HG03108 (cell line): ENCODE data around the gene SDE2.

Source experiments
- ATAC-seq: cut with Tn5 transposase; IDR thresholded peaks from one replicate; pipeline ENCODE4 v1.9.1; 2021; ENCODE audit warnings: moderate library complexity; ENCODE audit not compliant: unreplicated experiment

SDE2 gene

DNA sequence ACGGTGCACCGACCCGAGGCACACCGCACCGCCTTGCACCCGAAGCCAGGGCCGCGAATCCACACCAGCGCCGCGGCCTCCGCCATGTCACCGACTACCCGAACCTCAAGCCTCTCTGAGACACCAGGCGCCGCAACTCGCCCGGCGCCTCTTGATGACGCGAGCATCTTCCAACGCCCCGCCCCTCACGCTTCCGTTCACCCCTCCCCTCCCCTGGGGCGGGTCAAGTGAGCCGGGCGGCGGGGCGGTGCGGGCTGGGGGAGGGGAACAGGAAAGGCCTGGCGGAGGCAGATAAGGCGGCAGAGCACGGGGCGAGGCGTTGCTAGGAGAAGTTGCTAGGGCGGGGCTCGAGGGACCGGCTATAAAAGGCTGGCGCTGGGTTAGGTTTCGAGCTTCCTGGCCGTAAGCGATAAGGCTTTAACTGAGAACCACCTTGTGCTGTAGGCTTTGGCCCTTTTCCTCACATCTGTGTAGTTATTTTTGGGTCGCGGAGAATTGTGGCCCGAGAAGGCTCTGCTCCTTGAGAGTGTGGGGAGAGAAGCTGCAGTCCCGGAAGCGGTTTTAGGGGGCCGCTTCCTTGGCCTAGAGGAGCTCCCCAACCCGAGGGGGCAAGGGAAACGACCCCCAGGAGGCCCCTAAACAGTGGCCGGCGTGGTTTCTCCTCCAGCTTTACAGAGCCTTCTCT, at the start of gene SDE2:
Gene SDE2, minus strand, starts transcription at position 117 of the 685 bp plus-strand sequence. Its CDS starts 31 bp downstream, at position 86.
- ATAC-seq, result peak; percentile 76

DNA sequence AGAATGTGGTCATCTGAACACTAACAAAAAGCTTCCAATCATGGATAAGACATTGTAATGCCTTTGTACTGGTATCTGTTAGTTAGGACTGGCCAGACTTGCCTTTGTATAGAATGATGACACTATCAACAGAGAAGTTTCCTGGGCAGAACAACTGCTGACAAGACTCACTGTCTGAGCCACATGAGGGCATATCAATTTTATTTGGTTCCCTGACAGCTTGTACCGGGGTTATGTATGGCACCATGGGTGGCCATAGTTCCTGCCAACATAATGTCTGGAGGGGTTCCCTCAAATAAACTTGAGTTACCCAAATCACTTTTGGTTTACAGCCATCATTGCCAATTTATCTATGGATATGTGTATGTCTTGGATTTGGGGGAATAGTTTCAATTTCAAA, 49.7 kb upstream of the SDE2 start:
- ATAC-seq, result no peak

DNA sequence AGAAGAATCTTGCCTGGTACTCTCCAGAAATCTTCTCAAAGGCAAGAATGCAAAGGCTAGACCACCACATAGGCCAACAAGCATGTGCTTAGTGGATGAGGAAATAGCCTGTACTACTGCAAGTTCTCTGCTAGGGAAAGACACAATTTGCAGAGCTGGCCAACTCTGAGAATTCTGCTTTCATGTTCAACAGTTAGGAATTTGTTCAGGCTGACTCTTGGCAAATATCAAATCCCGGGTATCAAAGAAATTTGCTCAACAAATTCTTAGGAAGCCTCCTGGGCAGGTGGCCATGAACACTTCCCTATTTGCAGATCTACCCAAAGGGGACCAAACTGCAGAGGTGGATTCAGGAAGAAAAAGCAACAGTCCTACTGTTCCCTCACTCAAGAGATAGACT, 48.4 kb upstream of the SDE2 start:
- no peak for ATAC-seq

DNA sequence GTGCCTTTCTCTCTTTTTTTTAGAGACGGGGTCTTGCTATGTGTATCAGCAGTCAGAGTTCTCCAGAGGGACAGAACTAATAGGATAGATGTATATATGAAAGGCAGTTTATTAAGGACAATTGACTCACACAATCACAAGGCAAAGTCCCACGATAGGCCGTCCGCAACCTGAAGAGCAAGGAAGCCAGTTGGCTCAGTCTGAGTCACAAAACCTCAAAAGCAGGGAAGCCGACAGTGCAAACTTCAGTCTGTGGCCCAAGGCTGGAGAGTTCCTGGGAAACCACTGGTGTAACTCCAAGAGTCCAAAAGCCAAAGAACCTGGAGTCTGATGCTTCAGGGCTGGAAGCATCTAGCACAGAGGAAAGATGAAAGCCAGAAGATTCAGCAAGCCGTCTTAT, 47.1 kb upstream of the SDE2 start:
- no peak for ATAC-seq

DNA sequence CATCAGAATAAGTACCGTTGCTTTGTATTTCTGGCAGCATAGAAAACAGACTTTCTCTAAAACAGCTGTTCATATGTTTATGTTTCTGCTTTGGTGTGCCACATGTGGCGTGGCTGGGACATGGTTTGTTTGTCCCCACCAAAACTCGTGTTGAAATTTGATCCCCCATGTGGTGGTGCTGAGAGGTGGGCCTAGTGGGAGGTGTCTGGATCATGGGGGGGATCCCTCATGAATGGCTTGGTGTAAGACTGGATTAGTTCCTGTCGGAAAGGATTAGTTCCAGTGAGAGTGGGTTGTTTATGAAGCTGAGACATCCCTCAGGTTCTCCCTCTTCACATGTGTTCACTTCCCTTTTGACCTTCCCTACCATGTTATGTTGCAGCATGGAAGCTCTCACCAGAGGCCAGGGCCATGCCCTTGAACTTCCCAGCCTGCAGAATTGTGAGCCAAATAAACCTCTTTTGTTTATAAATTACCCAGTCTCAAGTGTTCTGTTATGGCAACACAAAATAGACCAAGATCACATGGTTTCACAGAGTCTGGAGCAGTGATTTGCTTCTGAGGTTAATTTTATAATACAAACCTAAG, 45.5 kb upstream of the SDE2 start:
- no peak for ATAC-seq

DNA sequence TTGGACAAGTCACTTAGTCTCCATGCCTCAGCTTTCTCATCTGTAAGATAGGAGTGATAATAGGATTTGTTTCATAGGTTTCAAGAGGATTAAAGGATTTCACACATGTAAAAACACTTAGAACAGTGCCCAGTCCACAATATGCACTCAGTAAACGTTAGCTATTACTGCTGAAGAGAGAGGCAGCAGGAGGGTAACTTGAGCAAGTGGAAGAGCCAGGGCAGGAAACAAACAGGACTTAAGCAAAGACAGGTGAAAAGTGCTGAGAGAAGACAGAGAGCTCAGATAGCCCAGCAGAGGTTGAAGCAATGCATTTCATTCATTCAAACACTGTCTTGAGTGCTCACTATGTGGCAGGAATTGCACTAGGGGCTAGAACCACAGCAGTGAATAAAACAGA, 42.3 kb upstream of the SDE2 start:
- no peak for ATAC-seq

DNA sequence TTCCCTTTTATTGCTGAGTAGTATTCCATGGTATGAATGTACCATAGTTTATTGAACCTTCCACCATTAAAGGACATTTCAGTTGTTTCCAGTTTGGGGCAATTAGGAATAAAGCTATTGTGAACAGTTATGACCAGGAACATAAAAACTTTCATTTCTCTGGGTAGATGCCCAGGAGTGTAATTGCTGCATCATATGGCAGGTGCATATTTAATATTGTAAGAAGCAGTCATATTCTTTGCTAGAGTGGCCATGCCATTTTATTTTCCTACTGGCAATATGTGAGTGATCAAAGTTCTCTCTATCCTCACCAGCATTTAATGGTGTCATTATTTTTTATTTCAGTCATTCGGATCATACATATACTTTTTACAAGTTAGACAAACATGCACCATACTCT, 39.5 kb upstream of the SDE2 start:
- no peak for ATAC-seq

DNA sequence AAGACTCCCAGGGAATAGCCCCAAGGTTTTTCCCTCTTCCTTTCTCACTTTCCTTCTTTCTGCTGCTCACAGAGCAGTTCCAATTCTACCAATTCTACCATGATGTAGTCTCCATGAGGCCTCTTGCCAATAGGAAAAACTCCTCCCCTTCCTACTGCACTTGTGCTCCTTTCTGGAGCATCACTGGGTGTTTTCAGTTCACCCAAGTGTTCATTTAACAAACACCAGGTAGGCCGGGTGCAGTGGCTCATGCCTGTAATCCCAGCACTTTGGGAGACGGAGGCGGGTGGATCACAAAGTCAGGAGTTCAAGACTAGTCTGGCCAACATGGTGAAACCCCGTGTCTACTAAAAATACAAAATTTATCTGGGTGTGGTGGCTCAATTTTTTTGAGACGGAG, 36.8 kb upstream of the SDE2 start:
- ATAC-seq, result no peak

DNA sequence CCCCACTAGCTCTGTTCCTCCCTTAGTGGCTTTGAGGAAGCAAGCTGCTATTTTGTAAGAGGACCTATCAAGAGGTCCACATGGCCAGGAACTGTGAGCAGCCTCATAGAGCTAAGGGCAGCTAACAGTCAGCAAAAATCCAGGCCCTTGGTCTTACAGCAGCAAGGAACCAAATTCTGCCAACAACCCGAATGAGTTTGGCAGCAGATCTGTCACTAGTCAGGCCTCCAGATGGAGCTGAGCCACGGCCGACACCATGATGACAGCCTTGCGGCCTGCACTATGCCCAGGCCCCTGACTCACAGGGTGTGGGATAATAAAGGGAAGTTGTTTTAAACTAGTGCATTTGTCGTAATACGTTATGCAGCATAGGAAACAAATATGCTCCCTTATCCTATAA, 35.3 kb upstream of the SDE2 start:
- ATAC-seq, result no peak

DNA sequence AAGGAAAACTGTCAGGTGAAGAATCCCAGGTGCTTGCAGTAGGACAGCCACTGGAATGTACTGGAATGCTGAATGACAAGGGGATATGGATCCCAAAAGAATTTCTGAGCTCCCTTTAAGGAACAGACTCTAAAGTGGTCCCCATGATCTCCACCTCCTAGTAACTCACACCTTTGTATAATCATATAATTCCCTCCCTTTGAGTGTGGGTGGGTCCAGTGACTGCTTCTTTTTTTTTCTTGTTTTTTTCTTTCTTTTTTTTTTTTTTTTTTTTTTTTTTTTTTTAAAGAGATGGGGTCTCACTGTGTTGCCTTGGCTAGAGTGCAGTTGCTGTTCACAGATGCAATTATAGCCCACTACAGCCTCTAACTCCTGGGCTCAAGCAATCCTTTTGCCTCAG, 34.8 kb upstream of the SDE2 start:
- ATAC-seq, result no peak

DNA sequence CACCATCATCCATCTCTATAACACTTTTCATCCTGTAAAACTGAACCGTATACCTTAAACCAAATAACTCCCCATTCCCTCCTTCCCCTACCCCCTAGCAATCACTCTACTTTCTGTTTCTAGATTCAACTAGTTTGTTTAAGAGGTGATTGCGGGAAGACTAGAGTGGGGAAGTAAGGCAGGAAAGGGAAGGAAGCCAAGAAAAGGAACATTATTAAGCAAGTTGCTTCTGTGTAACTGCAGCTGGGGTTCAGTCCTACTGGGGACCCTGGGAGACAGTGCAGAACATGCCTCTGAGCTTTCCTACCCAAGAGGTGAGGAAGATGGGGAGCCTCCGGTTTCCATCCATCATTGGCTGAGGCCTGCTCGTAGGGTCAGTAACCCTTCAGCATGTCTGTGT, 34.4 kb upstream of the SDE2 start:
- no peak for ATAC-seq

DNA sequence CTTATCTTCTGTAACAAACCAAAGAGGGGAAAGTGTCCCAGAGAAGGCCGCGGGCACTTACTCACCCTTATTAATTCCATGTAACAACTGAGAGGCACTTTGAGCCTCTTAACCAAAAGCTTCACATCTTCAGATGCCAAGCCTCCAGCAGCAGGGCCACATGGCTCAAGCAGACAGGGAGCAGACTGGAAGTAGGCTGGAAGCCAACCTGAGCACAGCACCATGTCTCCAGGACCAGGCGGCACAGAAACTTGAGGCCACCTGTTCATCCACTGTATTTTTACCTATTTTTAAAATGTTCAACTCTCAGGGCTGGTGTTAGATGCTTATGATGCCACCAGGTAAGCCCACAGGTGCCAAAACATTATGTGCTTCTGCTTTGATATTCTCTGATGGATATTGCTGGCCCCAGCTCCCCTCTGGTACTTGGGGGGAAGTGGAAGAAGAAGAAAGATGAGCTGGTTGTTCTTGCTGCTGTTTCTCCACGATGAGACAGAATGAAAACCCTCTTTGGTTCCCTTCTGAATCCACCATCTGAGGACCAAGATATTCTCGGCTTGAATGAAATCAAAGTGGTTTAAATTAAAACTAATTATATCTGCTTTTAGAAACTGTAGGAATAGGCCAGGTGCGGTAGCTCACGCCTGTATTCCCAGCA, 30.6 kb upstream of the SDE2 start:
- ATAC-seq, result no peak

DNA sequence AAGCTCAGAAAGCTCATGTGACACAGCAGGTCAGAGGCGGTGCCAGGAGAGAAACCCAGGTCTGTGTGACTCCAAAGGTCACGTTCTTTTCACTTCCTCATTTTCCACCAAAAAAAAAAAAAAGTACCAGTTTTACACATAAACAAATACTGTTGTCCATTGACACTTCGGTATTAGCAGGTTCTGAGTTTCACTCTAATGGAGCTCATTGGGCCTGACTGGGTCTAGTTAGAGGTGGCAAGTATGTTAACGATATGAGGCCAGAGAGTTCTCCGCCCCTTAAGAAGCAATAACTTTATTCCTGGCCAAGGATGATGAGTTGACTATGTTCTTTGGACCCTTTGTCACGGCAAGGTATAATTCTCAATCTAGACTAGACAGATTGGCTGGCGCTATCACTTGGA, 30.0 kb upstream of the SDE2 start:
- ATAC-seq, result peak; percentile 83

DNA sequence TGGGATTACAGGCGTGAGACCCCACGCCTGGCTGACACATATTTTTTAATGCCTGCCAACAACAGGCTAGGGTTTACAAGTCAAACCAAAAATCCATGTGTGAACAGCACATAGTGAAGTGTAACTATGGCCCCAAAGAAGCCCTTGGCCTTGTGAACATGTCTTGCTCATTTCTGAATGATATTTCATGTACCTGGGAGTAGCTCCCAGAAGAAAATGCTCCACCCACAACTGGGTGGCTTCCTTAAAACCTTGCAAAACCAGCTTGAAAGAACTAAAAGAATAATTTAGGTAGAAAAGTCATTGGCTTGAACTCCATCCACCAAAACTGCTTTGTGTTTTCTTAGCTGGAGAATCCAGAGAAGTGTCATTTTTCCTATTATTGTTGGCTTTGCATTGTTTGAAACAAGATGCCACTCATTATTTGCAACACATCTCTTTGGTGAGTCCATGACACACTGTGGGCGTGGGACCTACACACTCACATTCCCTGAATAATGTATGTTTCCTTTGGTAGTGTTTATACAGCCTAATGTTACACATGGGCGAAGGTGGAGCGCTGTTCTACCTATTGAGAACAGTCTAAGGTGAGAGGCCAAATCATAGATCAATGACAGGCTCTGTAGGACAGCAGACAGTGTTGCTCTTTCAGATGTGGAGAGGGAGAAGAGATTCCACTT, 28.5 kb upstream of the SDE2 start:
- no peak for ATAC-seq

DNA sequence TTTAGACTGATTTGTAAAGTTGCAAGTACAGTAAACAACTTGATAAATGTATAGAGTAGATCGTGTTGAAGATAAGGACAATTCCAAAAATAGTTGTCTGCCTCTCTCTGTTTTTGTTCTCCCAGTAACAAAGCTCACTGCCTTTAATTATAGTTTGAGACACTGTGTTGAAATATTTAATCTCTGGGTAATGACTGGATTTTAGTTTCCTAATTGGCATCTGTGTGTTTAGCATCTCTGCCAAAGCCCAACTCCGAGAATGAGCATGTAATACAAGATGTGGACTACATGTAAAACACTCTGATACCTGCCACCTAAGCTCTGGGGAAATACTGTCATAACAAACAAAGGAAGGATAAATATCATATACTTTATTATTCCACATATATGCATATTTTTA, 27.7 kb upstream of the SDE2 start:
- no peak for ATAC-seq

DNA sequence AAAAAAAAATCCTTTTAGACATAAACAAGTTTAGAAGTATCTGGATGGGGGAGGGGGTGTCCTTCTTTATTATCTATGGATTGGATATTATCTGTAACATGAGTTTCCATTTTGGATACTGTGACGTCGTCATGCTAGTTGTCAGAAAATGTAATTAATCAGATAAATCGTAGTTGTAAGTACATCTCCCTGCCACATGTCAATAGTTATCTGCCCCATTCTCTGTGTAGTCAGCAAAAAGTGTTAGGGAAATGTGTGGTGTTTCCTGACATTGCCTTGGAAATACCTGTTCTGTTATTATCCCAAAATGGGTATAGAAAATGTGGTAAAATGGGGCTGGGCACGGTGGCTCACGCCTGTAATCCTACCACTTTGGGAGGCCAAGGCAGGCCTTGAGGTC, 24.6 kb upstream of the SDE2 start:
- no peak for ATAC-seq

DNA sequence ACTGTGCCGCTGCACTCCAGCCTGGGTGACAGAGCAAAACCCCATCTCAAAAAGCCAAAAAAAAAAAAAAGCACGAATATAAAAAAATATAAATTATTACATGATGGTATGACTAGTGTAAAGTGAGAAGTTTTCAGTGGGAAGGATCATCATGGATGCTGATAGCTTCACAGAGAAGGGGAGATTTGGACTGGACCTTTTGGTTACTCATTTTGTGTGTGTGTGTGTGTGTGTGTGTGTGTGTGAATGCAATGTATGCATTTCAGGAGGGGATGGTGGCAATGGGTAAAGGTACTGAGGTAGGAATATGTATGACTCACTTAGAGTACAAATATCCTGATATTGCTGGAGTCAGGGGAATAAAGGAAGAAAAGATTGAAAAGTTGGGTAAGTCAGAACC, 22.7 kb upstream of the SDE2 start:
- ATAC-seq, result no peak

DNA sequence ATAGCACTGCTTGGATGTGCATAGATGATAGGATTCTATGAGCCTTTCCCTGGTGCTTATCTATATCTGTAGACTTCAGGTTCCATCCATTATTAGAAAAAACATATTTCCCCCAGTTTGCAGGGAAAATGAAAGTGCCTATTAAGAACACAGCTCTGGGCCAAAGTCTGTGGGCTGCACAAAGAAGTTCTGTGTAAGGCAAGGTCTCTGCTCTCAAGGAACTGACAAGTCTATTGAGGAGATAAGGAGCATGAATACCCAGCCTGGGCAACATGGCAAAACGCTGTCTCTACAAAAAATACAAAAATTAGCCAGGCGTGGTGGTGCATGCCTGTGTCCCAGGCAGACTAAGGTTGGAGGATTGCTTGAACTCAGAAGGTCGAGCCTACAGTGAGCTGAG, 22.3 kb upstream of the SDE2 start:
- no peak for ATAC-seq

DNA sequence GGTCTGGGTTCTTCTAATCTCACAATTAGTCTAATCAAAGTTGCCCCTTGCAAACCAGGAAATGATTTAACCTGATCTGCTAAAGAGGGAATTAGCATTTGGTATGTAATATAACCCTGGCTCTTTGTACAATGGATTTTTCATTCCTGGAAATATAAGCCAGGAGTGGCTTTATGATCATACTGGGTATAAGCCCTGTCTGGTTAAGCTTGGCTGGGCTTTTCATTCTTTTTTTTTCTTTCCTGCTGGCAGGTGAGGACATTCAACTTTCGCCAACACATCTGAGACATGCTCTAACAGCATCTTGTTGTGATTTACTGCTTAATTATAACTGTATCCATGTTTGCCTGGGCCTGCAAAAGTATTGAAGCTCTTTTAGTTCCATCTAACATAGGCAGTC, 20.4 kb upstream of the SDE2 start:
- no peak for ATAC-seq

DNA sequence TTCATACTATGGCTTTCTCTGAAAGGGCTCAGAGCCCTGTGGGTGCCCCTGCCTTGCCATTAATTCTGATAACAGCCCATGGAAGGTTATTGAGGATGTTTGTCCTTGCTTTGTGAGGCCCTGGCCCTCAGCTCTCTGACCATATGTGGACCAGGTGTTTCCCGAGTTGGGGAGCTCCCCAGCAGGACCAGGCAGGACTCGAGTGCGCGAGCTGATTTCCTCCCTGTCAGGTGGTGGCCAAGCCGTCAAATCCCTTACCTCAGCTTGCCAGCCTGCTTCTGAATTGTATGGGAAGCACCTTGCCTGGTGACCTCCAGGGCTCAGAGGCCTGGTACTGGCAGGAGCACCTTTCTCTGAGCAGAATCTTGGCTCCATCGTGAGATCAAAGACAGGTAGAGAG, 17.9 kb upstream of the SDE2 start:
- no peak for ATAC-seq

DNA sequence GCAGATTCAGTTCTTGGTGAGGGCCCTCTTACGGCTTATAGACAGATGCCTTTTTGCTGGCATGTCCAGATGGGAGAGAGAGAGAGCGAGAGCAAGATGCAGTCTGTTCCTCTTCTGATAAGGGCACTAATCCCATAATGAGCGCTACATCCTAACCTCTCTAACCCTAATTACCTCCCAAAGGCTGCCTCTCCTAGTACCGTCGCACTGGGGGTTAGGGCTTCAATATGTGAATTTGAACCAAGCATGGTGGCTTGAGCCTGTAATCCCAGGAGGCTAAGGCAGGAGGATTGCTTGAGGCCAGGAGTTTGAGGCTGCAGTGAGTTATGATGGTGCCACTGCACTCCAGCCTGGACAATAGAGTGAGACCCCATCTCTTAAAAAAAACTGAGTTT, 10.5 kb upstream of the SDE2 start:
- ATAC-seq, result no peak
